ENCODE results near the gene BTBD9.

BTBD9 gene

DNA sequence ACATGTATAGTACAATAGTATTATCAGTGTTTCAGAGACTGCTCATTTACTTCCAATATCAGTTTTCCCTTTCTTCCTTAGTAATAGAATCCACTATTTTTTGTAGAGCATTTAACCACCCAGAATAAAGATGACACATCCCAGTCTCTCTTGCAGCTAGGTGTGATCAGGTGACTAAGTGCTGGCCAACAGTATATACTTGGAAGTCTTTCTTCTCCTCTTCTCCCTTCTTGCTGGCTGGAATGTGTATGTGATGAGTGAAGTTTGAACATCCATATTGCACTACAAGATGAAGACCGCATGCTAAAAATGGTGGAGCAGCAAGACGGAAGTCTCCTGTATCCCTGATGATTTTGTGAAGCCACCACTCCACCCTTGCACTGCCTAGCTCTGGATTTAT is 14.5 kb upstream of the BTBD9 start:
- H3K4me2 ChIP-seq (ENCODE audit: low read length): no peak overlapping the region

DNA sequence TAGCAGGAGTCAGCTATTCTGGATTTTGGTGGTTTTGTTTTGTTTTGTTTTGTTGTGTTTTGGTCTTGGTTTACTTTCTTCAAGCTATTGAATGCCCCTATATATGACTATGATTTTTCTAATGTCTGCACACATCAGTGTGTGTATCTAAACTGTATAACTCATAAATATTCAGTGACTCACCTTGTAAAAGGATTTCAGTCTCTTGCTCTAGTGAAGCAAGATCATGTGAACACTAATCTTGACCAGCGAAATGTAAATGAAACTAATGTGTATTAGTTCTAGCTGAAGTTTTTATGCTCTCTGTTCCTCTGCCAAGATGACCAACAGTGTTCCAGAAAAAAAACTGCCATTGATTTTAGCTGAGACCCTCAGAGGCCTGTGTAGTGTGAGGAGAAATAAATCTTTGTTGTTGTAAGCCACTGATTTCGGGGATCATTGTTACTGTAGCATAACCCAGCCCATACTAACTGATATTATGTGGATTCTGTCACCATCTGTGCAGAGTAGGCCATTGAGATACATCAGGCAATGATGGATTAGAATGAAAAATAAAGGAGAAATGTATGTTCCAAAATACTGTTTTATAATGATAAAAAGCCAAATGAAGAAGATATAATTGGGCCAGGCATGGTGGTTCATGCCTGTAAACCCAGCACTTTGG is 11.5 kb upstream of the BTBD9 start:
- no peak overlapping the region for H2BK5ac ChIP-seq (ENCODE audit: low read length)
- no peak overlapping the region for H4K8ac ChIP-seq (ENCODE audit: low read depth, low read length)
- H3K4me1 ChIP-seq (ENCODE audit: control insufficient read depth, low read depth, low read length): peaks cover 3% of the 10 kb centered on the region
- no peak overlapping the region for H3K4me2 ChIP-seq (ENCODE audit: low read length)
- H4K5ac ChIP-seq (ENCODE audit: low read length): no peak overlapping the region
- no peak overlapping the region for H2BK120ac ChIP-seq (ENCODE audit: low read depth, low read length)
- no peak overlapping the region for H3K4ac ChIP-seq (ENCODE audit: low read depth, low read length)
- H2BK15ac ChIP-seq (replicated peaks; ENCODE audit: low read depth): no peak overlapping the region
- DNase-seq: no peak
- H3K36me3 ChIP-seq (ENCODE audit: control insufficient read depth, insufficient read depth, low read length): no peaks in the 10 kb centered on the region
- H3K79me1 ChIP-seq (ENCODE audit: low read length): no peaks in the 10 kb centered on the region
- no peak overlapping the region for H3K9ac ChIP-seq (ENCODE audit: low read length)
- H3K27me3 ChIP-seq (ENCODE audit: insufficient read depth, low read length, poor library complexity): no peaks in the 10 kb centered on the region
- no CpG with 5 or more reads among the region's 2 CpGs for WGBS (ENCODE audit: extremely low coverage, insufficient coverage, low lambda C conversion rate)
- H2AK5ac ChIP-seq (ENCODE audit: low read length): no peak overlapping the region
- H3K79me2 ChIP-seq (ENCODE audit: control insufficient read depth, insufficient read depth, low read length): no peaks in the 10 kb centered on the region
- H3K27ac ChIP-seq (ENCODE audit: low read depth, low read length): no peak overlapping the region
- no peak overlapping the region for H3K4me3 ChIP-seq (ENCODE audit: low read length)
- H3K23ac ChIP-seq (ENCODE audit: low read length): no peak overlapping the region
- H3K56ac ChIP-seq (ENCODE audit: low read length): no peak overlapping the region
- no peak overlapping the region for H3K18ac ChIP-seq (ENCODE audit: low read length)

More for the DNA sequence above, 14.5 kb upstream of the BTBD9 start:
- Histone ChIP-seq H3K4me1 (ENCODE audit: control insufficient read depth, low read depth, low read length) (no peaks in the 10 kb centered on the region), H2BK120ac (ENCODE audit: low read depth, low read length) (no peak overlapping the region), H3K79me1 (ENCODE audit: low read length) (no peaks in the 10 kb centered on the region), H2BK15ac (replicated peaks; ENCODE audit: low read depth) (no peak overlapping the region), H3K56ac (ENCODE audit: low read length) (no peak overlapping the region), H3K27ac (ENCODE audit: low read depth, low read length) (no peak overlapping the region), H3K36me3 (ENCODE audit: control insufficient read depth, insufficient read depth, low read length) (no peaks in the 10 kb centered on the region), H3K9ac (ENCODE audit: low read length) (no peak overlapping the region), H3K4ac (ENCODE audit: low read depth, low read length) (no peak overlapping the region), H3K4me3 (ENCODE audit: low read length) (no peak overlapping the region), H2AK5ac (ENCODE audit: low read length) (no peak overlapping the region), H3K27me3 (ENCODE audit: insufficient read depth, low read length, poor library complexity) (no peaks in the 10 kb centered on the region), H3K79me2 (ENCODE audit: control insufficient read depth, insufficient read depth, low read length) (no peaks in the 10 kb centered on the region), H2BK5ac (ENCODE audit: low read length) (no peak overlapping the region), H3K18ac (ENCODE audit: low read length) (no peak overlapping the region), H4K5ac (ENCODE audit: low read length) (no peak overlapping the region), H4K8ac (ENCODE audit: low read depth, low read length) (no peak overlapping the region), H3K23ac (ENCODE audit: low read length) (no peak overlapping the region)
- WGBS (ENCODE audit: extremely low coverage, insufficient coverage, low lambda C conversion rate): no CpG with 5 or more reads among the region's 2 CpGs
- DNase-seq: no peak

DNA sequence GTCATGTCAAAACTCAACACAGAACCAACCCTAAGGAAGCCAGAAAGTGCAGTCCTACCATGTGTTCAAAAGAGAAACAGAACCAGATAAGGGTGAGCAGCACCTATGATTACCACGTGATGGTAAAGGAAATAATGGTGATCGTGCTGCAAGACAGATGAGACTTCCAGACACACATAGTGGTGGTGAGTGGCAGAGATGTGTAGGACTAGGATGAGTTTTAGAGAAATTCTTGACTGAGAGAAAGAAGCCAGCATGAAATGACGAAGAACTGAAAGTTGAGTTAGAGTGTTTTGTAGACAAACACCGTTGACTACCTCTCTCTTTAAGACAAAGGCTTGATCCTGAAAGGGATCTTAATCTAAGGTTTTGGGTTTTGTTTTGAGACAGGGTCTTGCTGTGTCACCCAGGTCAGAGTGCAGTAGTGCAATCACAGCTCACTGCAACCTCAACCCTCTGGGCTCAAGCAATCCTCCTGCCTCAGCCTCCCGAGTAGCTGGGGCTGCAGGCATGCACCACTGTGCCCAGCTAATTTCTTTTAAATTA is 10.6 kb upstream of the BTBD9 start:
- no CpG with 5 or more reads among the region's 5 CpGs for WGBS (ENCODE audit: extremely low coverage, insufficient coverage, low lambda C conversion rate)
- H2BK120ac ChIP-seq (ENCODE audit: low read depth, low read length): no peak overlapping the region
- H3K18ac ChIP-seq (ENCODE audit: low read length): no peak overlapping the region
- no peaks in the 10 kb centered on the region for H3K27me3 ChIP-seq (ENCODE audit: insufficient read depth, low read length, poor library complexity)
- H3K9ac ChIP-seq (ENCODE audit: low read length): no peak overlapping the region
- H4K8ac ChIP-seq (ENCODE audit: low read depth, low read length): no peak overlapping the region
- H4K5ac ChIP-seq (ENCODE audit: low read length): no peak overlapping the region
- H3K36me3 ChIP-seq (ENCODE audit: control insufficient read depth, insufficient read depth, low read length): no peaks in the 10 kb centered on the region
- H3K4ac ChIP-seq (ENCODE audit: low read depth, low read length): no peak overlapping the region
- H3K4me1 ChIP-seq (ENCODE audit: control insufficient read depth, low read depth, low read length): peaks cover 4% of the 10 kb centered on the region
- H3K23ac ChIP-seq (ENCODE audit: low read length): no peak overlapping the region
- no peak overlapping the region for H2BK15ac ChIP-seq (replicated peaks; ENCODE audit: low read depth)
- H3K79me2 ChIP-seq (ENCODE audit: control insufficient read depth, insufficient read depth, low read length): no peaks in the 10 kb centered on the region
- no peak overlapping the region for H3K4me3 ChIP-seq (ENCODE audit: low read length)
- no peak overlapping the region for H2AK5ac ChIP-seq (ENCODE audit: low read length)
- H2BK5ac ChIP-seq (ENCODE audit: low read length): no peak overlapping the region
- no peak for DNase-seq
- no peaks in the 10 kb centered on the region for H3K79me1 ChIP-seq (ENCODE audit: low read length)
- no peak overlapping the region for H3K27ac ChIP-seq (ENCODE audit: low read depth, low read length)
- H3K56ac ChIP-seq (ENCODE audit: low read length): no peak overlapping the region
- no peak overlapping the region for H3K4me2 ChIP-seq (ENCODE audit: low read length)

DNA sequence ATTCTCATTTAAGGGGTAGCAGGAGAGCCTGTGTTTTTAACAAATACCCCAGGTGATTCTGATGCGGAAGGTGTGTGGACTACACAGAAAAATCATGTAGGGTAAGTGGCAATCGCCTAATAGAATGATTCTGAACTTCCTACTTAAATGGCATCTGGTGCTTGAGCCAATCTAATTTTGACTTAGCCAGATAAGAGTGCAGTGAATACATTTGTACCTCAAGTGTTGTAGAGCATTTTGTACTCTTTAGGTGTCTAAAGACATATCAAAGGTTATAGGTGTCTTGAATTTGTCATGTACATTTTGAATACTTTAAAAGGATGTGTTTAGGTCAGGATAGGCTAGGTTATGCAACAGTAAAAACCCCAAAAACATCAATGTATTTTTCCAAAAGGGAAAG is 10.0 kb upstream of the BTBD9 start:
- no peak overlapping the region for H4K5ac ChIP-seq (ENCODE audit: low read length)
- H3K4me2 ChIP-seq (ENCODE audit: low read length): no peak overlapping the region
- no peaks in the 10 kb centered on the region for H3K79me2 ChIP-seq (ENCODE audit: control insufficient read depth, insufficient read depth, low read length)
- H3K4me1 ChIP-seq (ENCODE audit: control insufficient read depth, low read depth, low read length): peaks cover 4% of the 10 kb centered on the region
- H2BK5ac ChIP-seq (ENCODE audit: low read length): no peak overlapping the region
- H3K27ac ChIP-seq (ENCODE audit: low read depth, low read length): no peak overlapping the region
- no peaks in the 10 kb centered on the region for H3K36me3 ChIP-seq (ENCODE audit: control insufficient read depth, insufficient read depth, low read length)
- no peak overlapping the region for H4K8ac ChIP-seq (ENCODE audit: low read depth, low read length)
- H3K27me3 ChIP-seq (ENCODE audit: insufficient read depth, low read length, poor library complexity): no peaks in the 10 kb centered on the region
- no peak overlapping the region for H2BK120ac ChIP-seq (ENCODE audit: low read depth, low read length)
- no peak overlapping the region for H3K4me3 ChIP-seq (ENCODE audit: low read length)
- H3K4ac ChIP-seq (ENCODE audit: low read depth, low read length): no peak overlapping the region
- H3K9ac ChIP-seq (ENCODE audit: low read length): no peak overlapping the region
- no peaks in the 10 kb centered on the region for H3K79me1 ChIP-seq (ENCODE audit: low read length)
- no peak overlapping the region for H3K18ac ChIP-seq (ENCODE audit: low read length)
- no peak overlapping the region for H3K23ac ChIP-seq (ENCODE audit: low read length)
- H3K56ac ChIP-seq (ENCODE audit: low read length): no peak overlapping the region
- no peak overlapping the region for H2AK5ac ChIP-seq (ENCODE audit: low read length)
- no CpG with 5 or more reads among the region's 2 CpGs for WGBS (ENCODE audit: extremely low coverage, insufficient coverage, low lambda C conversion rate)
- no peak overlapping the region for H2BK15ac ChIP-seq (replicated peaks; ENCODE audit: low read depth)
- DNase-seq: no peak

DNA sequence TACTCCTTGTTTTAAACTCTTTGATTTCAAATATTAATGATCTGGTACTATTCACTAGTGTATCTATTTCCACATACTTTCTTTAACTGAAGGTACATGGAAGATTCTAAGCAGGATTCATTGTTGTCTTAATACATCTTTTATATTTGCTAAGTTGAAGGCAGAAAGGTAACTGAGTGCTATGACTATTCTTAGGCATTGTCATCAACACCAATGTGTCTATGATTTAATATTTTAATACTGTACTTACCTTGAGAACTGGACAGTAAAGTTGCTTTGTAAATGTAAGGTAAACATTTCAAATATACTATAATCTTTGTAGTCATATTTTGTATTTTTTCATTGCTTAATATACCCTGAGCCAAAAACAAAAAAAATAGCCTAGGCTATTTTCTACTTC is 8.9 kb upstream of the BTBD9 start:
- no peak overlapping the region for H4K5ac ChIP-seq (ENCODE audit: low read length)
- peaks cover 4% of the 10 kb centered on the region for H3K4me1 ChIP-seq (ENCODE audit: control insufficient read depth, low read depth, low read length)
- H3K79me2 ChIP-seq (ENCODE audit: control insufficient read depth, insufficient read depth, low read length): no peaks in the 10 kb centered on the region
- H3K56ac ChIP-seq (ENCODE audit: low read length): no peak overlapping the region
- H3K23ac ChIP-seq (ENCODE audit: low read length): no peak overlapping the region
- H2BK120ac ChIP-seq (ENCODE audit: low read depth, low read length): no peak overlapping the region
- no peak overlapping the region for H4K8ac ChIP-seq (ENCODE audit: low read depth, low read length)
- DNase-seq: no peak
- no peaks in the 10 kb centered on the region for H3K79me1 ChIP-seq (ENCODE audit: low read length)
- no peaks in the 10 kb centered on the region for H3K36me3 ChIP-seq (ENCODE audit: control insufficient read depth, insufficient read depth, low read length)
- no peak overlapping the region for H3K9ac ChIP-seq (ENCODE audit: low read length)
- no peak overlapping the region for H3K18ac ChIP-seq (ENCODE audit: low read length)
- H3K4me3 ChIP-seq (ENCODE audit: low read length): no peak overlapping the region
- H3K27ac ChIP-seq (ENCODE audit: low read depth, low read length): no peak overlapping the region
- H2BK5ac ChIP-seq (ENCODE audit: low read length): no peak overlapping the region
- no peaks in the 10 kb centered on the region for H3K27me3 ChIP-seq (ENCODE audit: insufficient read depth, low read length, poor library complexity)
- no peak overlapping the region for H3K4me2 ChIP-seq (ENCODE audit: low read length)
- no peak overlapping the region for H2AK5ac ChIP-seq (ENCODE audit: low read length)
- H2BK15ac ChIP-seq (replicated peaks; ENCODE audit: low read depth): no peak overlapping the region
- no peak overlapping the region for H3K4ac ChIP-seq (ENCODE audit: low read depth, low read length)
